Measurements from ENCODE around the gene PADI3. TPM values are rescaled to one million over a fixed set of nuclear protein-coding genes. Genes with fewer than 3 reads are reported as not detected.
"Not testable (repeated sequence)": the region's sequence is repeated elsewhere in the genome, so short reads cannot be mapped to it uniquely, and the experiment has no call there.

The PADI3 gene
- total RNA-seq, 4 donors from 2014 or later: not detected

- Histone ChIP-seq H3K9me3 (no peaks in the 10 kb centered on the region), H3K27ac (no peak overlapping the region), H3K4me1 (no peaks in the 10 kb centered on the region), H3K36me3 (no peaks in the 10 kb centered on the region), H3K4me3 (no peak overlapping the region), H3K27me3 (no peaks in the 10 kb centered on the region)
- intact Hi-C loops (cut with DNase I; ENCODE audit: low total_unique reads): no loop called here
- TF ChIP-seq CTCF (IDR thresholded peaks at IDR 0.05): no peak
- no peak for TF ChIP-seq POLR2A (IDR thresholded peaks at IDR 0.05)
- DNase-seq: no peak
Measured at GRCh38 chr1:17318262-17318661, 69.4 kb downstream of the PADI3 start.

- DNase-seq: no peak
- no peak overlapping the region for H3K27ac ChIP-seq
Measured at GRCh38 chr1:17319561-17320350, 70.9 kb downstream of the PADI3 start.

GRCh38 chr1:17321857-17322390 lies 73.0 kb downstream of the PADI3 start:
- H3K9me3 ChIP-seq; H3K4me3 ChIP-seq; H3K4me1 ChIP-seq; DNase-seq; H3K27ac ChIP-seq; H3K36me3 ChIP-seq; H3K27me3 ChIP-seq; intact Hi-C loops (cut with DNase I; ENCODE audit: low total_unique reads): not testable (repeated sequence)

More at GRCh38 chr1:17319561-17320350, 70.9 kb downstream of the PADI3 start:
- Histone ChIP-seq H3K27me3 (no peaks in the 10 kb centered on the region), H3K4me3 (no peak overlapping the region), H3K36me3 (no peaks in the 10 kb centered on the region), H3K9me3 (no peaks in the 10 kb centered on the region), H3K4me1 (no peaks in the 10 kb centered on the region)
- intact Hi-C loops (cut with DNase I; ENCODE audit: low total_unique reads): no loop called here
- no peak for TF ChIP-seq CTCF (IDR thresholded peaks at IDR 0.05)
- TF ChIP-seq POLR2A (IDR thresholded peaks at IDR 0.05): no peak

GRCh38 chr1:17328855-17329254 lies 80.0 kb downstream of the PADI3 start:
- H3K4me1 ChIP-seq: no peaks in the 10 kb centered on the region
- H3K4me3 ChIP-seq: no peak overlapping the region
- no peak for DNase-seq
- intact Hi-C loops (cut with DNase I; ENCODE audit: low total_unique reads): no loop called here
- no peaks in the 10 kb centered on the region for H3K27me3 ChIP-seq
- TF ChIP-seq CTCF (IDR thresholded peaks at IDR 0.05): no peak
- TF ChIP-seq POLR2A (IDR thresholded peaks at IDR 0.05): no peak
- no peaks in the 10 kb centered on the region for H3K9me3 ChIP-seq
- no peak overlapping the region for H3K27ac ChIP-seq
- H3K36me3 ChIP-seq: no peaks in the 10 kb centered on the region

GRCh38 chr1:17329610-17330009 lies 80.7 kb downstream of the PADI3 start:
- TF ChIP-seq CTCF (IDR thresholded peaks at IDR 0.05) (no peak), POLR2A (IDR thresholded peaks at IDR 0.05) (no peak)
- H3K27me3 ChIP-seq: no peaks in the 10 kb centered on the region
- intact Hi-C loops (cut with DNase I; ENCODE audit: low total_unique reads): no loop called here
- DNase-seq: no peak
- no peak overlapping the region for H3K27ac ChIP-seq
- no peaks in the 10 kb centered on the region for H3K9me3 ChIP-seq
- H3K36me3 ChIP-seq: no peaks in the 10 kb centered on the region
- no peak overlapping the region for H3K4me3 ChIP-seq
- no peaks in the 10 kb centered on the region for H3K4me1 ChIP-seq
